Measurements from ENCODE around the gene ZNF473. TPM values are rescaled to one million over a fixed set of nuclear protein-coding genes. Genes with fewer than 3 reads are reported as not detected.

The ZNF473 gene
- total RNA-seq, 5 donors from 2014 or later (not counting 1 experiment from before 2014, with no cell fraction given), result 6.0 to 13.9 (median 10.4) TPM

DNA sequence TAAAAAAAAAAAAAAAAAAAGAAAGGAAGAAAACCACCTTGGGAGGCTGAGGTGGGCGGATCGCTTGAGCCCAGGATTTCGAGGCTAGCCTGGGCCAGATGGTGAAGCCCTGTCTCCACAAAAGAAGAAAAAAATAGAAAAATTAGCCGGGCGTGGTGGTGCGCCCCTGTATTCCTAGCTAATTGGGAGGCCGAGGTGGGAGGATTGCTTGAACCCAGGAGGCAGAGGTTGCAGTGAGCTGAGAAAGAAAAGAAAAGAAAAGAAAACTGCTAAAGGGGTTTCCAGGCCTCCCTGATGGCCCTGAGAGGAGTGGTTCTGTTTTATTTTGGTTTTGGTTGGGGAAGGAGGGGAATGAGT, 723 bp downstream of the ZNF473 start:
- Histone ChIP-seq H3K36me3 (ENCODE audit: control insufficient read depth in 2 of 2, extremely low read depth in 1 of 2, insufficient read depth in 1 of 2, low read length in 1 of 2) (peaks cover 7 to 8% of the 10 kb centered on the region in 2 donors), H3K27ac (ENCODE audit: low read length) (peak overlapping the region; percentile 93), H3K9me3 (no peaks in the 10 kb centered on the region), H3K4me1 (ENCODE audit: control insufficient read depth in 1 of 2, extremely low read depth in 1 of 2, insufficient read depth in 2 of 2, low read length in 2 of 2) (peaks cover 3 to 43% of the 10 kb centered on the region in 2 experiments), H3K4me3 (ENCODE audit: control insufficient read depth in 1 of 2, extremely low read depth in 1 of 2, low read length in 1 of 2) (peak overlapping the region in 1 of 2 donors; percentile 91), H3K27me3 (replicated peaks in 1 of 2; ENCODE audit: control insufficient read depth in 2 of 2, extremely low read depth in 1 of 2, insufficient read depth in 2 of 2, low read length in 1 of 2) (no peaks in the 10 kb centered on the region)
- no peaks in the 10 kb centered on the region for H3K9me3 Mint-ChIP-seq
- peak overlapping the region; percentile 62 to 74 for H3K27ac Mint-ChIP-seq
- peaks cover 8% of the 10 kb centered on the region for H3K36me3 Mint-ChIP-seq
- WGBS (ENCODE audit: insufficient coverage), result 94% methylated on average over 5 of the region's 7 CpGs
- DNase-seq, result no peak
- peaks cover 38 to 54% (median 51%) of the 10 kb centered on the region in 3 donors for H3K4me1 Mint-ChIP-seq
- POLR2A ChIA-PET, result no interaction called here
- ATAC-seq (replicated peaks in 1 of 4), result no peak
- H3K27me3 Mint-ChIP-seq, result no peaks in the 10 kb centered on the region
- CTCF ChIA-PET, result no interaction called here
- peak overlapping the region; percentile 76 to 92 (median 87) for H3K4me3 Mint-ChIP-seq

DNA sequence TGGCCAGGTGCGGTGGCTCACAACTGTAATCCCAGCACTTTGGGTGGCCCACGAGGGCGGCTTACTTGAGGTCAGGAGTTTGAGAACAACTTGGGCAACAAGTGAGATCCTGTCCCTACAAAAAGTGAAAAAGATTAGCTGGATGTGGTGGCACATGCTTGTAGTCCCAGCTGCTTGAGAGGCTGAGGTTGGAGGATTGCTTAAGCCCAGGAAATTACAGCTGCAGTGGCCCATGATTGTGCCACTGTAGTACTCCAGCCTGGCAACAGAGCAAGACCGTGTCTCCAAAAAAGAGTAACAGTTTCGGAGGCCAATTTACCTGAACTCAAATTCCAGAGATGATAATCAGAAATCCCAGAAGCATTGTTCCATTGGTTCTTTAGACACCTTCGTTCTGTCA, 4.4 kb downstream of the ZNF473 start:
- Histone ChIP-seq H3K27me3 (replicated peaks in 1 of 2; ENCODE audit: control insufficient read depth in 2 of 2, extremely low read depth in 1 of 2, insufficient read depth in 2 of 2, low read length in 1 of 2) (no peaks in the 10 kb centered on the region), H3K9me3 (no peaks in the 10 kb centered on the region), H3K4me3 (ENCODE audit: control insufficient read depth in 1 of 2, extremely low read depth in 1 of 2, low read length in 1 of 2) (no peak overlapping the region), H3K27ac (ENCODE audit: low read length) (no peak overlapping the region), H3K4me1 (ENCODE audit: control insufficient read depth in 1 of 2, extremely low read depth in 1 of 2, insufficient read depth in 2 of 2, low read length in 2 of 2) (peaks cover 0 to 20% of the 10 kb centered on the region in 2 experiments), H3K36me3 (ENCODE audit: control insufficient read depth in 2 of 2, extremely low read depth in 1 of 2, insufficient read depth in 1 of 2, low read length in 1 of 2) (peaks cover 17 to 36% of the 10 kb centered on the region in 2 donors)
- H3K27me3 Mint-ChIP-seq, result no peaks in the 10 kb centered on the region
- no peak overlapping the region for H3K4me3 Mint-ChIP-seq
- H3K27ac Mint-ChIP-seq, result no peak overlapping the region
- ChIA-PET POLR2A (no interaction called here), CTCF (no interaction called here)
- H3K36me3 Mint-ChIP-seq, result peaks cover 40% of the 10 kb centered on the region
- WGBS (ENCODE audit: insufficient coverage), result 94% methylated on average over 6 of the region's 6 CpGs
- H3K9me3 Mint-ChIP-seq, result no peaks in the 10 kb centered on the region
- H3K4me1 Mint-ChIP-seq, result peaks cover 24 to 38% (median 30%) of the 10 kb centered on the region in 3 donors
- no peak for DNase-seq
- ATAC-seq (replicated peaks in 1 of 4), result no peak

DNA sequence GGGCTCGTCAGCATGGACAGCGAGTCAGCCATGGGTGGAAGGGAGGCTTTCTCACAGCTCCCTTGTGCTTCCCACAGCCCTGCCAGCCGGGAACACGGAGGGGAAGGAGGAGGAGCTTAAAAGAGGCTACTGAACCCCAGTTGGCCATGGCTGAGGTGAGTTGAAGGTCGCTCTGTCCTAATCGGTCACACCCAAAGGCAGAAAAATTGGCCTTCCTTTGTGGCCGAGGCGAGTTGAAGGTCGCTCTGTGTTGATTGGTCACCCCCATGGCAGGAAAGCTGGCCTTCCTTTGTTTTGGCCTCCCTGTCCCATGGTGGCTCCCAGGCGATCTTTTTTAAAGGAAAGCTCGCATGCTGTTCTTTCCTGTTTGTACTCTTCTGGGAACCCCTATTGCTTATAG, 5.1 kb downstream of the ZNF473 start:
- H3K9me3 Mint-ChIP-seq, result no peaks in the 10 kb centered on the region
- Histone ChIP-seq H3K4me1 (ENCODE audit: control insufficient read depth in 1 of 2, extremely low read depth in 1 of 2, insufficient read depth in 2 of 2, low read length in 2 of 2) (peaks cover 0 to 18% of the 10 kb centered on the region in 2 experiments), H3K4me3 (ENCODE audit: control insufficient read depth in 1 of 2, extremely low read depth in 1 of 2, low read length in 1 of 2) (no peak overlapping the region), H3K27ac (ENCODE audit: low read length) (no peak overlapping the region), H3K27me3 (replicated peaks in 1 of 2; ENCODE audit: control insufficient read depth in 2 of 2, extremely low read depth in 1 of 2, insufficient read depth in 2 of 2, low read length in 1 of 2) (no peaks in the 10 kb centered on the region), H3K36me3 (ENCODE audit: control insufficient read depth in 2 of 2, extremely low read depth in 1 of 2, insufficient read depth in 1 of 2, low read length in 1 of 2) (peaks cover 17 to 42% of the 10 kb centered on the region in 2 donors), H3K9me3 (no peaks in the 10 kb centered on the region)
- no peak for DNase-seq
- ChIA-PET POLR2A (no interaction called here), CTCF (no interaction called here)
- H3K27me3 Mint-ChIP-seq, result no peaks in the 10 kb centered on the region
- ATAC-seq (replicated peaks in 1 of 4), result no peak
- H3K36me3 Mint-ChIP-seq, result peaks cover 46% of the 10 kb centered on the region
- H3K27ac Mint-ChIP-seq, result no peak overlapping the region
- WGBS (ENCODE audit: insufficient coverage), result 98% methylated on average over 6 of the region's 11 CpGs
- H3K4me1 Mint-ChIP-seq, result peaks cover 17 to 39% (median 24%) of the 10 kb centered on the region in 3 donors
- H3K4me3 Mint-ChIP-seq, result no peak overlapping the region

DNA sequence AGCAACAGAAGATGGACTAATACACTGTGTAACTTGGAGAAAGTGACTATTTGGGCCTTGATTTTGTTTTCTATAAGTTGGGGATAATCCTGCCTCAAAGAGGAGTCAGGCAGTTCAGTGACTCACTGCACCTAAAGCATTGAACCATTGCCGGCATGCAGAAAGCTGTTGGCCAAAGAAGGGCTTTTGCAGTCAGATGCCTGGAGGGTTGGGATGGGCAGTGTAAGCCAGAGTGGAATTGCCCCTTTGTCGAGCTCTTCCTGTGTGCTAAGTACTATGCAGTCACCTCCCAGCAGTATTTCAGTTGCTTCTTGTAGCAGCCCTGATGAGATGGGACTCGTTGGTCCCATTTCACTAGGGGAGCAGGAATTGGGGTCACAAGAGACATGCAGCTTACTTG, 11.1 kb downstream of the ZNF473 start:
- no peaks in the 10 kb centered on the region for H3K9me3 Mint-ChIP-seq
- H3K36me3 Mint-ChIP-seq, result peaks cover 65% of the 10 kb centered on the region
- H3K36me3 ChIP-seq (ENCODE audit: control insufficient read depth in 2 of 2, extremely low read depth in 1 of 2, insufficient read depth in 1 of 2, low read length in 1 of 2), result peaks cover 19 to 77% of the 10 kb centered on the region in 2 donors
- H3K27ac Mint-ChIP-seq, result no peak overlapping the region
- H3K27me3 ChIP-seq (replicated peaks in 1 of 2; ENCODE audit: control insufficient read depth in 2 of 2, extremely low read depth in 1 of 2, insufficient read depth in 2 of 2, low read length in 1 of 2), result no peaks in the 10 kb centered on the region
- WGBS (ENCODE audit: insufficient coverage), result 94% methylated on average over 3 of the region's 3 CpGs
- no peaks in the 10 kb centered on the region for H3K4me1 ChIP-seq (ENCODE audit: control insufficient read depth in 1 of 2, extremely low read depth in 1 of 2, insufficient read depth in 2 of 2, low read length in 2 of 2)
- DNase-seq, result no peak
- no peaks in the 10 kb centered on the region for H3K9me3 ChIP-seq
- POLR2A ChIA-PET, result no interaction called here
- H3K4me3 Mint-ChIP-seq, result no peak overlapping the region
- no peak overlapping the region for H3K4me3 ChIP-seq (ENCODE audit: control insufficient read depth in 1 of 2, extremely low read depth in 1 of 2, low read length in 1 of 2)
- ATAC-seq (replicated peaks in 1 of 4), result no peak
- CTCF ChIA-PET, result no interaction called here
- no peaks in the 10 kb centered on the region for H3K27me3 Mint-ChIP-seq
- H3K4me1 Mint-ChIP-seq, result peaks cover 4 to 16% (median 4%) of the 10 kb centered on the region in 3 donors
- no peak overlapping the region for H3K27ac ChIP-seq (ENCODE audit: low read length)

DNA sequence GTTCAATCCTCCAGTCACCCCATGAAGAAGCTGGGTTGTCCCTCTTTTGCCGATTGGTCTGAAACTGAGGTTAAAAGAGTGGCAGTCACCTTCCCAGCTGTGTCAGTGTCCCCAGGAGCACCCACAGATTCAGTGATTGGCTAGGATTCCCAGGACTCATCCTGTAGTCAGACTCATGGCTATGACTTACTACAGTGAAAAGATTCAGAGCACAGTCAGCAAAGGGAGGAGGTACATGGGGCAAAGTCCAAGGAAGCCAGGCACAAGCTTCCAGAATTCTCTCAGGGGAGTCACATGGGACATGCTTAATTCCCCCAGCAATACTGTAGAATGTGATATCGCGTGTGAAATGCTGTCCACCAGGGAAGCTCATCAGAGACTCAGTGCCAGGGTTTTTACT, 14.2 kb downstream of the ZNF473 start:
- no peaks in the 10 kb centered on the region for H3K27me3 ChIP-seq (replicated peaks in 1 of 2; ENCODE audit: control insufficient read depth in 2 of 2, extremely low read depth in 1 of 2, insufficient read depth in 2 of 2, low read length in 1 of 2)
- CTCF ChIA-PET, result no interaction called here
- ATAC-seq (replicated peaks in 1 of 4), result no peak
- H3K9me3 Mint-ChIP-seq, result peaks cover 9 to 16% (median 14%) of the 10 kb centered on the region in 3 donors
- WGBS (ENCODE audit: insufficient coverage), result 94% methylated on average over 2 of the region's 3 CpGs
- POLR2A ChIA-PET, result no interaction called here
- no peak overlapping the region for H3K27ac ChIP-seq (ENCODE audit: low read length)
- no peak overlapping the region for H3K27ac Mint-ChIP-seq
- H3K4me1 Mint-ChIP-seq, result peaks cover 0 to 4% (median 0%) of the 10 kb centered on the region in 3 donors
- H3K4me1 ChIP-seq (ENCODE audit: control insufficient read depth in 1 of 2, extremely low read depth in 1 of 2, insufficient read depth in 2 of 2, low read length in 2 of 2), result no peaks in the 10 kb centered on the region
- no peak overlapping the region for H3K4me3 Mint-ChIP-seq
- no peak overlapping the region for H3K4me3 ChIP-seq (ENCODE audit: control insufficient read depth in 1 of 2, extremely low read depth in 1 of 2, low read length in 1 of 2)
- peaks cover 4% of the 10 kb centered on the region for H3K9me3 ChIP-seq
- no peaks in the 10 kb centered on the region for H3K27me3 Mint-ChIP-seq
- peaks cover 66% of the 10 kb centered on the region for H3K36me3 Mint-ChIP-seq
- peaks cover 27 to 77% of the 10 kb centered on the region in 2 donors for H3K36me3 ChIP-seq (ENCODE audit: control insufficient read depth in 2 of 2, extremely low read depth in 1 of 2, insufficient read depth in 1 of 2, low read length in 1 of 2)
- no peak for DNase-seq

DNA sequence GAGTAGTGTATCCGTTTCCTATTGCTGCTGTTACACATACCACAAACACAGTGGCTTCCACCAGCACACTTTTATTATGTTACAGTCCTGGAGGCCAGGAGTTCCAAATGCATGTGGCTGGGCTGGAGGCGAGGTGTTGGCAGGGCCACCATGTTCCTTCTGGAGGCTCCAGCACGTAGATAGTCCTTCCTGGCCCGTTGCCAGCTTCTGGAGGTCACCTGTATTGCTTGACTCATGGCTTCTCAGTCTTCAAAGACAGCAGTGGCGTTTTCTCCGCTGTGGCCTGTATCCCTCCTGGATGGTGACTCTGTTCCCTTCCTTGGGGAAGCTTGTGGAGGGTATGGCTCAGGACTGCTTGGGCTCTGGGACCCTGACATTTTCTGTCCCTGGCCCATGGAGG, 15.2 kb downstream of the ZNF473 start:
- Mint-ChIP-seq H3K36me3 (peaks cover 69% of the 10 kb centered on the region), H3K9me3 (peaks cover 14 to 23% (median 18%) of the 10 kb centered on the region in 3 donors), H3K4me3 (no peak overlapping the region), H3K27ac (no peak overlapping the region), H3K27me3 (no peaks in the 10 kb centered on the region), H3K4me1 (peaks cover 0 to under 1% (median 0%) of the 10 kb centered on the region in 3 donors)
- DNase-seq (no peak), ATAC-seq (replicated peaks in 1 of 4) (no peak)
- ChIA-PET CTCF (no interaction called here), POLR2A (no interaction called here)
- Histone ChIP-seq H3K4me3 (ENCODE audit: control insufficient read depth in 1 of 2, extremely low read depth in 1 of 2, low read length in 1 of 2) (no peak overlapping the region), H3K27me3 (replicated peaks in 1 of 2; ENCODE audit: control insufficient read depth in 2 of 2, extremely low read depth in 1 of 2, insufficient read depth in 2 of 2, low read length in 1 of 2) (no peaks in the 10 kb centered on the region), H3K9me3 (peaks cover 9% of the 10 kb centered on the region), H3K36me3 (ENCODE audit: control insufficient read depth in 2 of 2, extremely low read depth in 1 of 2, insufficient read depth in 1 of 2, low read length in 1 of 2) (peaks cover 27 to 80% of the 10 kb centered on the region in 2 donors), H3K27ac (ENCODE audit: low read length) (no peak overlapping the region), H3K4me1 (ENCODE audit: control insufficient read depth in 1 of 2, extremely low read depth in 1 of 2, insufficient read depth in 2 of 2, low read length in 2 of 2) (no peaks in the 10 kb centered on the region)
- WGBS (ENCODE audit: insufficient coverage), result 98% methylated on average over 5 of the region's 6 CpGs

All from T-cell (primary cell).